GM19467 (cell line): ENCODE data around the gene GRB14.

ENCODE experiments used
- ATAC-seq: cut with Tn5 transposase; IDR thresholded peaks from one replicate; pipeline ENCODE4 v1.9.1; 2021; ENCODE audit warnings: mild to moderate bottlenecking, moderate library complexity; ENCODE audit not compliant: unreplicated experiment

Gene GRB14

DNA sequence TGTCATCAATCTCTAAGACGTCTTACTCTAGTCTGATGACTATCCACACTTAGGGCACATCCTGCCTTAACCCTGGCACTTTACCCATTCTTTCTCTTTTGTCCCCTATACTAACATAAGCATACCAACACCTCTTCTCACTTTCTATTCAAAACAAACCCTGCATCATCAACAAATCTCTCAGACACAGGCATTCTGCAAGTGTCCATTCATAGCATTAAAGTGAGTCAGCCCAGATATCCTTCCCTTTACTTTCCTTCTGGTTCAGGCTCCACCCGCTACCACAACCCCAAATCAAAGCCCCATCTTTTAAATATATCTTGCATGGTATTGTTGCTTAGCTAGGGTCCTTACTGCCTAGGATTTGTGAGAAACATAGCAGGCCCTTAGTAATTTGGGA lies 3.8 kb downstream of the GRB14 start:
- ATAC-seq = no peak

GRCh38 chr2:164613321-164613982 lies 7.8 kb downstream of the GRB14 start:
- no peak for ATAC-seq

GRCh38 chr2:164609790-164610189 lies 11.5 kb downstream of the GRB14 start:
- ATAC-seq = no peak

DNA sequence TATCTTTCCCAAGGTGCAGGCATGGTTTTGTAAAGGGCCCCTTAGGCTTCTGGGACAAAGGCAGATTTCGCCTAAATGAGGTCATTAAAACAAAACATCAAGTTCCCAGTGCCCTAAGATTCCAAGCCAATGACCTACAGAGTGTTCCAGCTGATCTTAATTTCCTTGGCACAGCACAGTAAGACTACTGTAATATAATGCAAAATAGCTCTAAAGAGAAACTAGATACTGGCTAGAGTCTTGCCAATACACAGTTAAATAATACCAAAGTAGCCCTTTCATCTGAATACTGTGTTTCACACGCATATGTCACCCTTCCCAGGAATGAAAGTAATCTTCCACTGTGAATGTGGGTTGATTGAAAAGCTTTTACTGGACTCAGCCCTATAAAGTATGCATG lies 14.7 kb downstream of the GRB14 start:
- no peak for ATAC-seq

DNA sequence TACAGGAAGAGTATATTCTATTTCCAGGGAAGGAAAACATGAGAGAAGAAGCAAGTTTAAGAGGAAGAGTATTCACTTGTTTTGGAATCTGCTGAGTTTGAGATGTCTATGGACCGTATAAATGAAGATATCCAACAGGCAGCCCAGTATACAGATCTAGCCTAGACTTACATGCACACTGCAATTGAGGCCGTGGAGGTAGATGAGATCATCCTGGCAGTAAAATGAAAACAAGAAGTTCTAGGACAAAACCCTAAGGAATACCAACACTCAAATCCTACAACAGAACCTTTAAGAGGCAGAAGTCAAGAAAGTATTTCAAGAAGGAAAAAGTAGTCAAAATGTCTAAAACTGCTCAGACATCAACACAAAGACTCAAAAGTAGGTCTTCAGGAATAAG lies 16.0 kb downstream of the GRB14 start:
- ATAC-seq = no peak

- ATAC-seq = no peak
Observed at GRCh38 chr2:164600763-164601162, 20.5 kb downstream of the GRB14 start.

DNA sequence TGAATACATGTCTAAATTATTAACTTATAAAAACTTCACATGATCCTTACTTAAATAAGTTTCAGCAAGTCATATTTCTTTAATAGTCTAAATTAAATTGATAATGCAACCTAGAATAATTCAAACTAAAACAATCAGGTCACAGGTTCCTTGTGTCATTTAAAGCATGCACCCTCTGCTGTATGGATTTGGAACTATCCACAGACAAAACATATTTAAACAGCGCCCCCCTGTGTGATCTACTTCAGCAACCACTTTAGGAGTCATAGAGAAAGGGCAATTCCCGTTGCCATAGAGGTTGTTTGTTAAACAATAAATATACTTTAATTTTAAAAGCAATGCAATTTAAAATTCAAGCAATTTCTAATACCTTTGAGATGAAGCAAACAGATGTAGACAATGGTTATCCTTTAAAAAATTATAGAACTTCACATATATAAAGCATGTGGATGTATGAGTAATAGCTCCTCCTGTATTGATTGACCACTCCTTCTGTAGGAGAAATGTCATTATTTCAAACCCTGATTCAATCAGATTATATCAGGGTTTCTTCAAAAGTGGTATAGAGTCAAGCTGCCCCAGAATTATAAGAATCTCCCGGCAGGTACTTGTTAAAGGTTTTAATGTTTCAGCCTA lies 21.2 kb downstream of the GRB14 start:
- ATAC-seq = peak; percentile 97

DNA sequence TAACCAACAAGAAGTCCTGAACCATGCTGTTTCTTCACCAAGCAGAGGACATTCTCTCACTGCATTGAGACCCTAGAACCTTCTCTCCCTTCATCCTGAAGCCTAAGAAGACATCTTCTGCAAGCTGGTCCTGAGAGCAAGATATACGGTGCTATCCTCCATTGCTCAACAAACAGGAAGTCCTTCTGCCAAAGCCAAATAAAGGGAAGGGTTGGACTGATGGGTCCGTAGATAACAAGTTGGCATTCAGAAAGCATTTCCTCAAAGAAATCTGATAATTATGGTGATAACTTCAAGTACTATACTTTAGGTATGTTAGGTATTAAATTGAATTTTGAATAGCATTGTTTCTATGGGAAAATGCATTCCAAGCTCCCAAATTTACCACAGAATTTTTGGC lies 23.3 kb downstream of the GRB14 start:
- no peak for ATAC-seq

GRCh38 chr2:164595031-164595430 lies 26.3 kb downstream of the GRB14 start:
- ATAC-seq = no peak

DNA sequence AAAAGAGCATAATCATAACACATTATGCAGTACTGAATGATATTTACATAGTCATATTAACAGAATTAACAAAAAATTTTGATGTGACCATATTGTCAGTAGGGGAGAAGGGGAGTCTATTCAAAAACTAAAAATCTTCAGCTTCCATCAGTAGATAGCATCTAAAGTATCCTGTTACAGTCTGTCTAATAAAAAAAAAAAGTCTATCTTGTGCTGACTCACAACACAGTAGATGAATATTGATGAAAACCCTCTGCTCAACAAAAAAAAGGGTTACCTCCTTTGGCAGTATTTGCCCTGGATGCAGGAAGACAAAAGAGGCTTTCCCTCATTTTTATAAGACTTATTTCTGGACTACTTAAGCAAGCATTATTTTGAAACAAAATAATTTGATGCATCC lies 27.3 kb downstream of the GRB14 start:
- ATAC-seq = no peak

DNA sequence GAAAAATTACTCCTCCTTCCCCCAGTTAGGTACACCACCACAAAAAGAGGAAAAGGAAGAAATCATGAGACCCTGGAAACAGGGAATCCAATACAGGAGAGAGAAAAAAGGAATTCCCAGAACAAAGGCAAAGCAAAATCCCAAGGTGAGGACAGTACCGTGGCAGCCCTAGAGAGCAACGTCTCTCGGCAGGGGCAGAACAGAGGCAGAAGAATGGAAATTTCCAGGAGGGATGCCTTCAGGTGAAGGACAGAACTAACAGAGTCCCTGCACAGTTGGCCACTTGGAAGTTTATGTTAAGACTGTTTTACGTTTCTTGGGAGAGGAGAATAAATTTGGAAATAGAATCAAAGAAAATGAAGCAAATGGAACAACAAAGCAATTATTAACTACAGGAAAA lies 27.7 kb downstream of the GRB14 start:
- ATAC-seq = no peak

DNA sequence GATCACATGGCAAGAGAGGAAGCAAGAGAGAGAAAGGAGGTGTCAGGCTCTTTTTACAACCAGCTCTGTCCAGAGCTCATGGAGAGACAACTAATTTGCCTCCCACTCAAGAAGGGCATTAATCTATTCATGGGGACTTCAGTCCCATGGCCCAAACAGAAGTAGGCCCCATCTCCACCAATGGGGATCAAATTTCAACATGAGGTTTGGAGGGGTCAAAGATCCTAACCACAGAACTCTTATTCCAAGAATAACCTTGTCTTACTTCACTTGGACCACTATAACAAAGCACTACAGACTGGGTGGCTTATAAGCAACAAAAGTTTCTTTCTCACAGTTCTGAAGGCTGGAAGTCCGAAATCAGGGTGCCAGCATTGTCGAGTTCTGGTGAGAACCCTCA lies 31.8 kb downstream of the GRB14 start:
- ATAC-seq = no peak

DNA sequence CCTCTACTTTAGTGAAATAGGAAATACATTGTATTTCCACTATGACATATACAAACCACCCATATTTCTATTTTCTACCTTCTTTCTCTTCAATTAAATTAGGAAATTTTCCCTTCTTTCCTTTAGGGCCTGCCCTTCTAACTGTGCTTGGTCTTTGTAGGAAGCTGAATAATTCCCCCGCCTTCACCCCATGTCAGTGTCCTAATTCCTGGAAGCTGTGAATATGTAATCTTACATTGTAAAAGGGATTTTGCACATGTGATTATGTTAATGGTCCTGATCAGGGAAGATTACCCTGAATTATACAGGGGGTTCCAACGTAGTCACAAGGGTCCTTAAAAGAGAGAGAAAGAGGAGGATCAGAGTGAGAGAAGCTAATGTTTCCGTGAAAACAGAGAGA lies 40.2 kb downstream of the GRB14 start:
- ATAC-seq = no peak

GRCh38 chr2:164574931-164575330 lies 46.4 kb downstream of the GRB14 start:
- no peak for ATAC-seq

DNA sequence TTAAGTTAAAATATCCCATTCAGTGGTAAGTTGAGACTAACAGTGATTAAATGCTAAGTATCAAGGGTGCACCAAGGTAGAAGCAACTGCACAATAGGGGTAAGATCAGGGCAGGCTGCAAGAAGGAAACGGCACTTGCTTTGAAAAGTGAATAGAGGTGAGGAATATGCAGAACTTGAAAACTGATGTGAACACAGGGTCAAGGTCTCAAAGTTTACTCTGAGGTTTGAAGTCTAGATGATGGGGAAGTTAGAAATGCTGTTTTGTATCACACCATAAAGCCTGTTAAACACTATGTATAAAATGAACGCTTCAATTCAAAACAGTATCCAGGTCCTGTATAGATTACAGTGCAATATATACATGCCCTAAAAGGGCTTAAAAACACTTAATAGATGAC lies 50.8 kb downstream of the GRB14 start:
- no peak for ATAC-seq

GRCh38 chr2:164569378-164569777 lies 51.9 kb downstream of the GRB14 start:
- ATAC-seq = no peak

DNA sequence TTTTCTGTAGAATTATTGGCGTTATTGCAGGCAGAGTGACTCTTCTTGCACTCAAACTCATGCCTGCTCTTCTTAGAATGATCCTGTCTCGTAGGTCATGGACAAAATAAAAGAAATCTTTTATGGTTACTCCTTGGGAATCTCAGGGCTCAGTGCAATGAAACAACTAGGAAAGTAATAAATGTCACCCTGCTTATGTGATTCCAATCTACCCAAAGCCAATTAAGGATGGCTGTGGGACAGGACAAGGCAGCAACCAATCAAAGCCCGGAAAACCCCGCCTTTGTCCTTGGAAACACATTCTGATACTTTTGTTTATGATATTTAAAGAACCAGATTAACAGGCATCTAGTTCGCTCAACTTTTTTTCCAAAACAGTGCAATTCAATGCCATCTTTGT lies 53.0 kb downstream of the GRB14 start:
- ATAC-seq = no peak

DNA sequence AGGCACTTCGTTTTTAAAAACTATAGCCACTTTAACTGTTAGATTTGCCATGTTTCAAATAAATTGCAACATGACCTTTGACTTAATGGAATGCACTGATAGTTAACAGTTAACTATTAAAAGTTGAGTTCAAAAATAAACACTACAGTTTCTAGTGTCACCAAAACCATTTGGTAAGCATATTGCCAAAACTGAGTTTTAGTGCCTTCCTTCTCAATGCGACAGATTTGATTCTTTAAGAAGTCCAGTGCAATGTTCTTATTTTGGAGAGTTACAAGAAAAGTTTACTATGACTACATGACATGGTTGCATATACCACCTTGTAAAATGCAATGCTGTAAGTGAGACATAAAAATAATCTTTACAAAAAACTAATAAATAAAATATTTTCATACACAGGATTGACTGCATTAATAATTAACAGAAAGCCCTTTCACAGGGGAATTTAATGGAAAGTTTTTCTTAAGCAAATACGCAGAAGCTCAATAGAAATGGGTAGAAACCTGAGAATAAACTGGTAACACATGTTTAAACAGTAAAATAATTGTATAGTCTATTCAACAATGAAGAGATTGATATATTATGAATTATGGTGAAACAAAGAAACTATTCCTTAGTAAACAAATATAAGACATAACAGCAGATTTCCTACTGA lies 53.8 kb downstream of the GRB14 start:
- no peak for ATAC-seq

GRCh38 chr2:164565359-164565758 lies 55.9 kb downstream of the GRB14 start:
- no peak for ATAC-seq

GRCh38 chr2:164562666-164563065 lies 58.6 kb downstream of the GRB14 start:
- ATAC-seq = no peak

DNA sequence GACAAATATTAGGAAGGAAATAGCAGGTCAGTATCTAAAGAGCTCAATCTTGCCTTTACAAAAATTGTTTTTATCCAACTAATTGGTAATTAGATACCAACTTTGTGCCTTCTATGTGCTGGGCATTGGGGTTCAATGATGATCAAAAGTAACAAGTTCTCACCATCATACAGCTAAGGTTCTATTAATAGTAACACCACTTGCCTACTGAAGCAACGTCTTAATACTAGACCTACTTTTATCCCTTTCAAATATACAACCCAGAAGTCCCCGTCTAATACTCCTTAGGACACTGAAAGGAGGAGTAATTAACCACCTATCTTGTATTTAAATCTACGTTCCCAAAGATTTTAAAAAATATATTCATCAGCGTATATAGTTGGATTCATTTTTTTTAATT lies 59.3 kb downstream of the GRB14 start:
- ATAC-seq = no peak

DNA sequence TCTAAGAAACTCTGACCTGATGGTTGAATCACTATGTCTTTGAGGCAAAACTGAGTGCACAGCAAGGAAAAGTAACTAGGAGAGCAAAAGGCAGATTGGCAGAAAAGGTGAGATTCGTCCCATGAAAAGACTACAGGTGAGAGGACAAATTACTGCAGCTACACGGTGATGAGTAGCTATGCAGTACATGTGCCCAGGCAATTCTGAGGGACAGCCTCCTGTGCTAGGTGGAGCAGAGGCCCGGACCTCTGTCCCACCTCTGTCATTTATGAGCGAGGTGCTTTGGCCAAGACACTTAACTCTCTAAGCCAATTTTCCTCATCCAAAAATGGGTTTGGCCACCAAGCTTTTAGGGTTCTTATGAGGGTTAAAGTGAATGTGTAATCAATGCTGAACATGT lies 59.9 kb downstream of the GRB14 start:
- ATAC-seq = no peak
